OCI-LY1 (cell line): ENCODE results near the gene ITFG1.

Experiments used
- H2AFZ ChIP-seq: fragments of 200-600 bp; sonication (generic), shearing (Covaris generic); 2 replicates; pipeline ENCODE4 v1.6.0; 2014; ENCODE audit warnings: antibody characterized with exemption, mild to moderate bottlenecking, low read length
- H3F3A ChIP-seq: fragments of 200-600 bp; sonication (generic), shearing (Covaris generic); 2 replicates; pipeline ENCODE4 v1.6.0; 2014; ENCODE audit warnings: mild to moderate bottlenecking, antibody characterized with exemption, low read length, moderate library complexity; ENCODE audit not compliant: insufficient read depth
- H3K27ac ChIP-seq: fragments of 200-600 bp; sonication (generic); 2 replicates; pipeline ENCODE4 v1.5.1; 2014; ENCODE audit warnings: low read length, mixed run types, mild to moderate bottlenecking, low read depth; ENCODE audit not compliant: poor library complexity, severe bottlenecking
- H3K27me3 ChIP-seq: fragments of 200-600 bp; sonication (generic); 2 replicates; pipeline ENCODE4 v1.6.0; 2014; ENCODE audit warnings: antibody characterized with exemption, mild to moderate bottlenecking, low read length, moderate library complexity; ENCODE audit not compliant: insufficient read depth
- H3K36me3 ChIP-seq: fragments of 200-600 bp; sonication (generic); 2 replicates; pipeline ENCODE4 v1.6.1; 2014; ENCODE audit warnings: mild to moderate bottlenecking, antibody characterized with exemption, low read length, moderate library complexity, mixed read lengths; ENCODE audit not compliant: insufficient read depth
- H3K4me1 ChIP-seq: fragments of 200-600 bp; sonication (generic); 2 replicates; pipeline ENCODE4 v1.5.1; 2014; ENCODE audit warnings: mild to moderate bottlenecking, low read length, moderate library complexity; ENCODE audit not compliant: insufficient read depth, severe bottlenecking
- H3K4me2 ChIP-seq: fragments of 200-600 bp; sonication (generic), shearing (Covaris generic); 2 replicates; pipeline ENCODE4 v1.6.1; 2014; ENCODE audit warnings: low read length
- H3K4me3 ChIP-seq: fragments of 200-600 bp; sonication (generic); 2 replicates; pipeline ENCODE4 v1.5.1; 2014; ENCODE audit warnings: low read length, low read depth, mild to moderate bottlenecking, mixed read lengths; ENCODE audit not compliant: poor library complexity, severe bottlenecking
- H3K79me2 ChIP-seq: fragments of 200-600 bp; shearing (Covaris generic); 2 replicates; pipeline ENCODE4 v1.6.1; 2016; ENCODE audit warnings: mixed run types, low read length, mixed read lengths; ENCODE audit not compliant: insufficient read depth
- H3K9ac ChIP-seq: fragments of 200-600 bp; sonication (generic), shearing (Covaris generic); 2 replicates; pipeline ENCODE4 v1.6.1; 2014; ENCODE audit warnings: mild to moderate bottlenecking, low read length, mixed read lengths
- H3K9me2 ChIP-seq: fragments of 200-600 bp; sonication (generic), shearing (Covaris generic); 2 replicates; pipeline ENCODE4 v1.6.1; 2014; ENCODE audit warnings: low read depth, mild to moderate bottlenecking, low read length, mixed read lengths
- H3K9me3 ChIP-seq: fragments of 200-600 bp; shearing (Covaris generic); 2 replicates; pipeline ENCODE4 v1.6.1; 2014; ENCODE audit warnings: low read length, mixed read lengths
- H4K20me1 ChIP-seq: fragments of 200-600 bp; sonication (generic), shearing (Covaris generic); 2 replicates; pipeline ENCODE4 v1.6.0; 2016; ENCODE audit warnings: mild to moderate bottlenecking, low read length; ENCODE audit not compliant: insufficient read depth
- CTCF ChIP-seq: fragments of 200-600 bp; sonication (generic), shearing (Covaris generic); IDR thresholded peaks from 2 replicates; pipeline ENCODE4 v1.5.1; 2017; ENCODE audit warnings: mild to moderate bottlenecking, antibody characterized with exemption, low read length, moderate library complexity, mixed read lengths
- EZH2 ChIP-seq: fragments of 200-600 bp; sonication (generic), shearing (Covaris generic); IDR thresholded peaks from 2 replicates; pipeline ENCODE4 v1.8.0; 2017; ENCODE audit warnings: borderline replicate concordance, mixed run types, mild to moderate bottlenecking, antibody characterized with exemption, low read length, moderate library complexity, mixed read lengths

Gene ITFG1

GRCh38 chr16:47486856-47487255 is 26.0 kb upstream of the ITFG1 start:
- TF ChIP-seq EZH2 (no peak), CTCF (no peak)
- no peaks in the 10 kb centered on the region for H4K20me1 ChIP-seq
- H3F3A ChIP-seq: no peaks in the 10 kb centered on the region
- H3K9me3 ChIP-seq: no peaks in the 10 kb centered on the region
- no peaks in the 10 kb centered on the region for H3K9me2 ChIP-seq
- H3K27me3 ChIP-seq: no peaks in the 10 kb centered on the region
- H3K79me2 ChIP-seq: no peaks in the 10 kb centered on the region
- H3K9ac ChIP-seq: no peak overlapping the region
- H3K4me1 ChIP-seq: peaks cover 16% of the 10 kb centered on the region
- no peak overlapping the region for H2AFZ ChIP-seq
- no peak overlapping the region for H3K4me3 ChIP-seq
- no peak overlapping the region for H3K27ac ChIP-seq
- H3K4me2 ChIP-seq: no peak overlapping the region
- peaks cover 14% of the 10 kb centered on the region; the same call in 1 of the 2 replicates for H3K36me3 ChIP-seq

DNA sequence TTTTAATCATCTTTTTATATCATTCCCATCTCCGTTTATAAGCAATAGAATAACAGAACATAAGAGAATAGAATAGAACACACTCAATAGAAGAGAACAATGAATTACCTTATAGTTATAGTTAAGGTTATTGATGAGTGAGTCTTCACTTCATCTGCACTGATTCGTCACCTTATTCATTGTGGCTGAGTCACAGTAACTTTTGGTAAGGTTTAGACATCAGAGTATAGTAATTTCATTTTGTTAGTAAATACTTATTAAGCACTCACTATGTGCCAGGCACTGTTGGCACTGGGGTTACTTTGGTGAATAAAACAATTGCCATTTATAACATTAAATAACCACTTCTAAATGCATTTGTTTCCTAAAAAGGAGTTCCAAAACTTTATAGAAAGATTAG is 22.8 kb upstream of the ITFG1 start:
- TF ChIP-seq EZH2 (no peak), CTCF (no peak)
- Histone ChIP-seq H3K36me3 (peaks cover 9% of the 10 kb centered on the region; the same call in 1 of the 2 replicates), H3K27ac (no peak overlapping the region), H3K79me2 (0 out of 2 replicates have a peak, but pooled peaks cover 3% of the 10 kb centered on the region), H3K9me3 (no peaks in the 10 kb centered on the region), H3K4me1 (peaks cover 11% of the 10 kb centered on the region), H4K20me1 (no peaks in the 10 kb centered on the region), H3K4me2 (no peak overlapping the region), H3K27me3 (no peaks in the 10 kb centered on the region), H3K9ac (no peak overlapping the region), H3K4me3 (no peak overlapping the region), H3K9me2 (no peaks in the 10 kb centered on the region), H3F3A (no peaks in the 10 kb centered on the region), H2AFZ (no peak overlapping the region)

- TF ChIP-seq EZH2 (no peak), CTCF (no peak)
- H2AFZ ChIP-seq: no peak overlapping the region
Measured at GRCh38 chr16:47481698-47482374, 21.0 kb upstream of the ITFG1 start.

More at GRCh38 chr16:47481698-47482374, 21.0 kb upstream of the ITFG1 start:
- Histone ChIP-seq H3K4me3 (no peak overlapping the region), H4K20me1 (no peaks in the 10 kb centered on the region), H3K9me3 (no peaks in the 10 kb centered on the region), H3F3A (no peaks in the 10 kb centered on the region), H3K36me3 (no peaks in the 10 kb centered on the region), H3K27ac (no peak overlapping the region), H3K4me1 (peaks cover 21% of the 10 kb centered on the region), H3K4me2 (no peak overlapping the region), H3K9me2 (no peaks in the 10 kb centered on the region), H3K9ac (no peak overlapping the region), H3K27me3 (no peaks in the 10 kb centered on the region), H3K79me2 (0 out of 2 replicates have a peak, but pooled peaks cover 3% of the 10 kb centered on the region)
